OCI-LY1 (cell line): ENCODE measurements around the gene PLA2G2F.

Experiments
- H2AFZ ChIP-seq: fragments of 200-600 bp; sonication (generic), shearing (Covaris generic); 2 replicates; pipeline ENCODE4 v1.6.0; 2014; ENCODE audit warnings: antibody characterized with exemption, mild to moderate bottlenecking, low read length
- H3F3A ChIP-seq: fragments of 200-600 bp; sonication (generic), shearing (Covaris generic); 2 replicates; pipeline ENCODE4 v1.6.0; 2014; ENCODE audit warnings: mild to moderate bottlenecking, antibody characterized with exemption, low read length, moderate library complexity; ENCODE audit not compliant: insufficient read depth
- H3K27ac ChIP-seq: fragments of 200-600 bp; sonication (generic); 2 replicates; pipeline ENCODE4 v1.5.1; 2014; ENCODE audit warnings: low read length, mixed run types, mild to moderate bottlenecking, low read depth; ENCODE audit not compliant: poor library complexity, severe bottlenecking
- H3K27me3 ChIP-seq: fragments of 200-600 bp; sonication (generic); 2 replicates; pipeline ENCODE4 v1.6.0; 2014; ENCODE audit warnings: antibody characterized with exemption, mild to moderate bottlenecking, low read length, moderate library complexity; ENCODE audit not compliant: insufficient read depth
- H3K36me3 ChIP-seq: fragments of 200-600 bp; sonication (generic); 2 replicates; pipeline ENCODE4 v1.6.1; 2014; ENCODE audit warnings: mild to moderate bottlenecking, antibody characterized with exemption, low read length, moderate library complexity, mixed read lengths; ENCODE audit not compliant: insufficient read depth
- H3K4me1 ChIP-seq: fragments of 200-600 bp; sonication (generic); 2 replicates; pipeline ENCODE4 v1.5.1; 2014; ENCODE audit warnings: mild to moderate bottlenecking, low read length, moderate library complexity; ENCODE audit not compliant: insufficient read depth, severe bottlenecking
- H3K4me2 ChIP-seq: fragments of 200-600 bp; sonication (generic), shearing (Covaris generic); 2 replicates; pipeline ENCODE4 v1.6.1; 2014; ENCODE audit warnings: low read length
- H3K4me3 ChIP-seq: fragments of 200-600 bp; sonication (generic); 2 replicates; pipeline ENCODE4 v1.5.1; 2014; ENCODE audit warnings: low read length, low read depth, mild to moderate bottlenecking, mixed read lengths; ENCODE audit not compliant: poor library complexity, severe bottlenecking
- H3K79me2 ChIP-seq: fragments of 200-600 bp; shearing (Covaris generic); 2 replicates; pipeline ENCODE4 v1.6.1; 2016; ENCODE audit warnings: mixed run types, low read length, mixed read lengths; ENCODE audit not compliant: insufficient read depth
- H3K9ac ChIP-seq: fragments of 200-600 bp; sonication (generic), shearing (Covaris generic); 2 replicates; pipeline ENCODE4 v1.6.1; 2014; ENCODE audit warnings: mild to moderate bottlenecking, low read length, mixed read lengths
- H3K9me2 ChIP-seq: fragments of 200-600 bp; sonication (generic), shearing (Covaris generic); 2 replicates; pipeline ENCODE4 v1.6.1; 2014; ENCODE audit warnings: low read depth, mild to moderate bottlenecking, low read length, mixed read lengths
- H3K9me3 ChIP-seq: fragments of 200-600 bp; shearing (Covaris generic); 2 replicates; pipeline ENCODE4 v1.6.1; 2014; ENCODE audit warnings: low read length, mixed read lengths
- H4K20me1 ChIP-seq: fragments of 200-600 bp; sonication (generic), shearing (Covaris generic); 2 replicates; pipeline ENCODE4 v1.6.0; 2016; ENCODE audit warnings: mild to moderate bottlenecking, low read length; ENCODE audit not compliant: insufficient read depth
- CTCF ChIP-seq: fragments of 200-600 bp; sonication (generic), shearing (Covaris generic); IDR thresholded peaks from 2 replicates; pipeline ENCODE4 v1.5.1; 2017; ENCODE audit warnings: mild to moderate bottlenecking, antibody characterized with exemption, low read length, moderate library complexity, mixed read lengths
- EZH2 ChIP-seq: fragments of 200-600 bp; sonication (generic), shearing (Covaris generic); IDR thresholded peaks from 2 replicates; pipeline ENCODE4 v1.8.0; 2017; ENCODE audit warnings: borderline replicate concordance, mixed run types, mild to moderate bottlenecking, antibody characterized with exemption, low read length, moderate library complexity, mixed read lengths

Gene PLA2G2F

GRCh38 chr1:20115916-20116315, 23.2 kb upstream of the PLA2G2F start:
- H4K20me1 ChIP-seq: no peaks in the 10 kb centered on the region

GRCh38 chr1:20117236-20117635, 21.9 kb upstream of the PLA2G2F start:
- Histone ChIP-seq H3K4me2 (no peak overlapping the region), H3K4me1 (no peaks in the 10 kb centered on the region)

More at GRCh38 chr1:20115916-20116315, 23.2 kb upstream of the PLA2G2F start:
- Histone ChIP-seq H3K79me2 (no peaks in the 10 kb centered on the region), H3K4me1 (no peaks in the 10 kb centered on the region), H3K9me3 (no peaks in the 10 kb centered on the region), H3K9me2 (no peaks in the 10 kb centered on the region), H2AFZ (no peak overlapping the region), H3K27me3 (no peaks in the 10 kb centered on the region; the same call in 1 of the 2 replicates), H3F3A (no peaks in the 10 kb centered on the region), H3K4me3 (no peak overlapping the region), H3K36me3 (no peaks in the 10 kb centered on the region), H3K27ac (no peak overlapping the region), H3K9ac (no peak overlapping the region), H3K4me2 (no peak overlapping the region)
- TF ChIP-seq CTCF (no peak), EZH2 (no peak)

GRCh38 chr1:20119347-20119746, 19.8 kb upstream of the PLA2G2F start, which contains the start of gene PLA2G2D:
Gene PLA2G2D, minus strand, starts transcription at chr1:20119536. Its CDS starts 38 bp downstream, at chr1:20119498.
- H3K4me3 ChIP-seq: no peak within 1 kb of the TSS
- no peaks in the 10 kb centered on the region for H3F3A ChIP-seq
- H3K4me2 ChIP-seq: no peak within 1 kb of the TSS
- H3K79me2 ChIP-seq: no peaks in the 10 kb centered on the region
- TF ChIP-seq EZH2 (no peak), CTCF (no peak)
- H3K36me3 ChIP-seq: no peaks in the 10 kb centered on the region
- no peaks in the 10 kb centered on the region for H3K9me3 ChIP-seq
- H3K27me3 ChIP-seq: no peaks in the 10 kb centered on the region; the same call in 1 of the 2 replicates
- no peaks in the 10 kb centered on the region for H3K4me1 ChIP-seq
- no peaks in the 10 kb centered on the region for H3K9me2 ChIP-seq
- H4K20me1 ChIP-seq: no peaks in the 10 kb centered on the region
- H3K9ac ChIP-seq: no peak within 1 kb of the TSS
- no peak within 1 kb of the TSS for H3K27ac ChIP-seq
- H2AFZ ChIP-seq: no peak within 1 kb of the TSS

More at GRCh38 chr1:20117236-20117635, 21.9 kb upstream of the PLA2G2F start:
- H3K9me2 ChIP-seq: no peaks in the 10 kb centered on the region
- H3K27me3 ChIP-seq: no peaks in the 10 kb centered on the region; the same call in 1 of the 2 replicates
- no peak overlapping the region for H3K9ac ChIP-seq
- no peaks in the 10 kb centered on the region for H3K36me3 ChIP-seq
- no peak overlapping the region for H3K4me3 ChIP-seq
- no peak overlapping the region for H2AFZ ChIP-seq
- no peaks in the 10 kb centered on the region for H4K20me1 ChIP-seq
- no peak for TF ChIP-seq EZH2
- no peak for TF ChIP-seq CTCF
- H3K79me2 ChIP-seq: no peaks in the 10 kb centered on the region
- no peak overlapping the region for H3K27ac ChIP-seq
- H3K9me3 ChIP-seq: no peaks in the 10 kb centered on the region
- H3F3A ChIP-seq: no peaks in the 10 kb centered on the region
